H9 (cell line): Measurements from ENCODE around the gene ZNF418. TPM values are rescaled to one million over a fixed set of nuclear protein-coding genes. Genes with fewer than 3 reads are reported as not detected.

Experiments used
- DNase-seq: peaks from one replicate; pipeline ENCODE4 v3.0.0-alpha.2; 2017
- H2AFZ ChIP-seq: one replicate; pipeline ENCODE4 v1.6.1; 2013; ENCODE audit warnings: mild to moderate bottlenecking, low read length, control low read depth, moderate library complexity
- H2AK5ac ChIP-seq: 2 replicates; pipeline ENCODE4 v1.6.1; 2013; ENCODE audit warnings: low read length, control low read depth, mixed read lengths; ENCODE audit not compliant: insufficient read length
- H2BK120ac ChIP-seq: one replicate; pipeline ENCODE4 v1.6.1; 2013; ENCODE audit warnings: low read depth, mild to moderate bottlenecking, low read length, control low read depth, inconsistent platforms; ENCODE audit not compliant: poor library complexity, severe bottlenecking
- H2BK12ac ChIP-seq: 2 replicates; pipeline ENCODE4 v1.6.1; 2013; ENCODE audit warnings: low read length, control low read depth, mixed read lengths, low read depth; ENCODE audit not compliant: insufficient read length
- H2BK15ac ChIP-seq: 2 replicates; pipeline ENCODE4 v1.6.1; 2013; ENCODE audit warnings: low read depth, low read length, control low read depth
- H2BK20ac ChIP-seq: one replicate; pipeline ENCODE4 v1.6.1; 2013; ENCODE audit warnings: low read depth, mild to moderate bottlenecking, low read length, control low read depth, inconsistent platforms; ENCODE audit not compliant: poor library complexity, severe bottlenecking
- H2BK5ac ChIP-seq: 2 replicates; pipeline ENCODE4 v1.6.1; 2013; ENCODE audit warnings: low read length, control low read depth, mixed read lengths; ENCODE audit not compliant: insufficient read length
- H3K14ac ChIP-seq: 2 replicates; pipeline ENCODE4 v1.6.1; 2013; ENCODE audit warnings: low read length, control low read depth; ENCODE audit not compliant: insufficient read depth
- H3K18ac ChIP-seq: 2 replicates; pipeline ENCODE4 v1.6.1; 2013; ENCODE audit warnings: low read depth, mild to moderate bottlenecking, mixed read lengths, low read length, control low read depth; ENCODE audit not compliant: insufficient read length
- H3K23ac ChIP-seq: 2 replicates; pipeline ENCODE4 v1.6.1; 2013; ENCODE audit warnings: low read length, control low read depth, mixed read lengths, low read depth; ENCODE audit not compliant: insufficient read length
- H3K23me2 ChIP-seq: 2 replicates; pipeline ENCODE4 v1.6.1; 2013; ENCODE audit warnings: low read depth, mild to moderate bottlenecking, mixed read lengths, low read length, control low read depth; ENCODE audit not compliant: insufficient read length, poor library complexity, severe bottlenecking
- H3K27ac ChIP-seq: 2 replicates; pipeline ENCODE4 v1.5.1; 2013; ENCODE audit warnings: low read length, control low read depth, mixed read lengths, low read depth; ENCODE audit not compliant: insufficient read length
- H3K27me3 ChIP-seq: 2 replicates; pipeline ENCODE4 v1.6.1; 2013; ENCODE audit warnings: low read length, control low read depth, inconsistent platforms; ENCODE audit not compliant: insufficient read depth
- H3K4ac ChIP-seq: 2 replicates; pipeline ENCODE4 v1.6.1; 2013; ENCODE audit warnings: low read depth, mild to moderate bottlenecking, control low read depth, inconsistent platforms, low read length, moderate library complexity
- H3K4me1 ChIP-seq: 2 replicates; pipeline ENCODE4 v1.6.1; 2013; ENCODE audit warnings: low read length, control low read depth, inconsistent platforms; ENCODE audit not compliant: insufficient read depth
- H3K4me2 ChIP-seq: 2 replicates; pipeline ENCODE4 v1.6.1; 2013; ENCODE audit warnings: low read length, control low read depth, mixed read lengths; ENCODE audit not compliant: insufficient read length, insufficient read depth
- H3K56ac ChIP-seq: 2 replicates; pipeline ENCODE4 v1.6.1; 2013; ENCODE audit warnings: low read depth, mild to moderate bottlenecking, mixed read lengths, low read length, control low read depth; ENCODE audit not compliant: insufficient read length
- H3K79me1 ChIP-seq: 2 replicates; pipeline ENCODE4 v1.6.1; 2013; ENCODE audit warnings: low read depth, mild to moderate bottlenecking, moderate library complexity, low read length, control low read depth, inconsistent platforms; ENCODE audit not compliant: insufficient read depth, poor library complexity, severe bottlenecking
- H3K79me2 ChIP-seq: 2 replicates; pipeline ENCODE4 v1.6.1; 2013; ENCODE audit warnings: low read length, control low read depth, inconsistent platforms; ENCODE audit not compliant: insufficient read depth
- H3K9ac ChIP-seq: 2 replicates; pipeline ENCODE4 v1.6.1; 2013; ENCODE audit warnings: low read length, control low read depth, mixed read lengths; ENCODE audit not compliant: insufficient read length; ENCODE audit errors: extremely low read depth
- H3K9me3 ChIP-seq: one replicate; pipeline ENCODE4 v1.6.1; 2013; ENCODE audit warnings: low read depth, low read length, inconsistent platforms; ENCODE audit not compliant: control insufficient read depth
- H3T11ph ChIP-seq: one replicate; pipeline ENCODE4 v1.6.1; 2013; ENCODE audit warnings: mild to moderate bottlenecking, low read length, control low read depth, inconsistent platforms
- H4K20me1 ChIP-seq: one replicate; pipeline ENCODE4 v1.6.1; 2013; ENCODE audit not compliant: control insufficient read depth, insufficient read length, insufficient read depth
- H4K5ac ChIP-seq: 2 replicates; pipeline ENCODE4 v1.6.1; 2013; ENCODE audit warnings: low read depth, mild to moderate bottlenecking, mixed read lengths, low read length, control low read depth; ENCODE audit not compliant: insufficient read length
- H4K8ac ChIP-seq: replicated peaks from 2 replicates; pipeline ENCODE4 v1.6.1; 2013; ENCODE audit warnings: low read length, control low read depth, mixed read lengths, low read depth; ENCODE audit not compliant: insufficient read length
- H4K91ac ChIP-seq: 2 replicates; pipeline ENCODE4 v1.6.1; 2013; ENCODE audit warnings: low read depth, mild to moderate bottlenecking, moderate library complexity, mixed read lengths, low read length, control low read depth; ENCODE audit not compliant: insufficient read length
- H3K27ac Mint-ChIP-seq, 3 experiments: 2 replicates in 2 of 3; 3 replicates in 1 of 3; pipeline ENCODE4 v1.8.0; 2020 to 2021; ENCODE audit warnings: mixed read lengths in 3 of 3, mild to moderate bottlenecking in 1 of 3, moderate library complexity in 1 of 3
- H3K27me3 Mint-ChIP-seq: 2 replicates; pipeline ENCODE4 v1.8.0; 2021; ENCODE audit warnings: low read depth, mild to moderate bottlenecking, moderate library complexity, mixed read lengths
- H3K36me3 Mint-ChIP-seq, 3 experiments: 2 replicates in 2 of 3; 3 replicates in 1 of 3; pipeline ENCODE4 v1.8.0; 2020 to 2021; ENCODE audit warnings: low read depth in 3 of 3, mixed read lengths in 3 of 3; ENCODE audit not compliant: insufficient read depth in 1 of 3
- H3K4me1 Mint-ChIP-seq, 2 experiments: 2 replicates each; pipeline ENCODE4 v1.8.0; 2020; ENCODE audit warnings: mixed read lengths in 2 of 2
- H3K4me3 Mint-ChIP-seq, 2 experiments: 2 replicates in 1 of 2; 3 replicates in 1 of 2; pipeline ENCODE4 v1.8.0; 2020 to 2021; ENCODE audit warnings: mild to moderate bottlenecking in 2 of 2, mixed read lengths in 2 of 2, moderate library complexity in 1 of 2
- H3K9me3 Mint-ChIP-seq, 2 experiments: 2 replicates in 1 of 2; 3 replicates in 1 of 2; pipeline ENCODE4 v1.8.0; 2020; ENCODE audit warnings: mild to moderate bottlenecking in 2 of 2, mixed read lengths in 2 of 2, moderate library complexity in 1 of 2
- WGBS: extraction: QIAGEN DNeasy Blood & Tissue Kit; methylation state at CpG from one replicate; pipeline ENCODE4 v1.1.7; 2013; ENCODE audit warnings: missing lambda C conversion rate, low lambda C conversion rate, mixed read lengths; ENCODE audit not compliant: insufficient read length; ENCODE audit errors: extremely low coverage; 5-methylcytosine and 5-hydroxymethylcytosine counted together
- total RNA-seq: library from RNA; stranded (reverse); gene quantifications from 2 replicates; pipeline ENCODE4 v1.2.1, GENCODE V29; 2021
- TF ChIP-seq, protein P1 (sequence below): fragments of 200-600 bp; sonication (generic); conservative IDR thresholded peaks from 3 replicates; pipeline ENCODE4 v1.8.0; 2021; ENCODE audit warnings: antibody characterized with exemption, mild to moderate bottlenecking

The ZNF418 gene
- total RNA-seq, 1 experiment from 2014 or later = 26.2 TPM

DNA sequence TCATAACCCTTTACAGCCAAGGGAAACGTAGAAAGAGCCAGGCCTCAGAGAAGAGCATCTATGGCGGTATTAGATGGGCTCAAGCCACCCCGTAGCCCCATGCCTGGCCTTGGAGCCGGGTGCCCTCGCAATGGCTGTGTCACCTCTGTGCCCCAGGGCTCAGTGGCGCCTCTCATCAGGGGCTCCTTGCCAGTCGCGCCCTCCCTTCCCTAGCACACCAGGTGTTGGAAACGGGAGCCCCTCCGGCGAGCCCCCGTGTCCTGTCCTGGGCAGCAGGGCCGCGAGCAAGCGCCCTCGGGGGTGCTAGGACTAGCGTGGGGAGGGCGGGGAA is 11.9 kb upstream of the ZNF418 start:
- H3K27me3 Mint-ChIP-seq = peaks cover 4% of the 10 kb centered on the region; the same call in 1 of the 2 replicates
- H3K36me3 Mint-ChIP-seq = peaks cover 26 to 46% (median 34%) of the 10 kb centered on the region in 3 experiments
- no peak overlapping the region for H4K5ac ChIP-seq
- no peak overlapping the region for H2BK12ac ChIP-seq
- peak overlapping the region; percentile 70 for H3K9ac ChIP-seq
- H2BK5ac ChIP-seq = no peak overlapping the region
- no peaks in the 10 kb centered on the region for H3K27me3 ChIP-seq
- peaks cover 12 to 15% of the 10 kb centered on the region in 2 experiments for H3K4me1 Mint-ChIP-seq
- H3K9me3 ChIP-seq = peaks cover 4% of the 10 kb centered on the region
- H3K23ac ChIP-seq = no peak overlapping the region
- H2AFZ ChIP-seq = no peak overlapping the region
- no peak overlapping the region; a peak in 2 of 7 replicates for H3K27ac Mint-ChIP-seq
- peaks cover 8% of the 10 kb centered on the region for H3K23me2 ChIP-seq
- H3K79me2 ChIP-seq = peaks cover 32% of the 10 kb centered on the region
- H3K4me3 Mint-ChIP-seq = peak overlapping the region; percentile 93
- TF ChIP-seq, protein P1, sequence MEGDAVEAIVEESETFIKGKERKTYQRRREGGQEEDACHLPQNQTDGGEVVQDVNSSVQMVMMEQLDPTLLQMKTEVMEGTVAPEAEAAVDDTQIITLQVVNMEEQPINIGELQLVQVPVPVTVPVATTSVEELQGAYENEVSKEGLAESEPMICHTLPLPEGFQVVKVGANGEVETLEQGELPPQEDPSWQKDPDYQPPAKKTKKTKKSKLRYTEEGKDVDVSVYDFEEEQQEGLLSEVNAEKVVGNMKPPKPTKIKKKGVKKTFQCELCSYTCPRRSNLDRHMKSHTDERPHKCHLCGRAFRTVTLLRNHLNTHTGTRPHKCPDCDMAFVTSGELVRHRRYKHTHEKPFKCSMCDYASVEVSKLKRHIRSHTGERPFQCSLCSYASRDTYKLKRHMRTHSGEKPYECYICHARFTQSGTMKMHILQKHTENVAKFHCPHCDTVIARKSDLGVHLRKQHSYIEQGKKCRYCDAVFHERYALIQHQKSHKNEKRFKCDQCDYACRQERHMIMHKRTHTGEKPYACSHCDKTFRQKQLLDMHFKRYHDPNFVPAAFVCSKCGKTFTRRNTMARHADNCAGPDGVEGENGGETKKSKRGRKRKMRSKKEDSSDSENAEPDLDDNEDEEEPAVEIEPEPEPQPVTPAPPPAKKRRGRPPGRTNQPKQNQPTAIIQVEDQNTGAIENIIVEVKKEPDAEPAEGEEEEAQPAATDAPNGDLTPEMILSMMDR = no peak
- no peak overlapping the region for H4K8ac ChIP-seq
- H4K20me1 ChIP-seq = no peaks in the 10 kb centered on the region
- no peak overlapping the region for H3T11ph ChIP-seq
- H3K4me1 ChIP-seq = no peaks in the 10 kb centered on the region
- DNase-seq = no peak
- no peak overlapping the region for H3K27ac ChIP-seq
- H3K18ac ChIP-seq = peak overlapping the region; percentile 34
- H3K79me1 ChIP-seq = peaks cover 10% of the 10 kb centered on the region
- no peak overlapping the region for H4K91ac ChIP-seq
- H2BK120ac ChIP-seq = no peak overlapping the region
- H3K4ac ChIP-seq = no peak overlapping the region
- no CpG with 5 or more reads among the region's 18 CpGs for WGBS
- H3K56ac ChIP-seq = no peak overlapping the region
- H2AK5ac ChIP-seq = no peak overlapping the region
- peak overlapping the region; percentile 93 for H3K14ac ChIP-seq
- H3K9me3 Mint-ChIP-seq = peaks cover 26 to 65% of the 10 kb centered on the region in 2 experiments
- no peak overlapping the region for H2BK20ac ChIP-seq
- H2BK15ac ChIP-seq = no peak overlapping the region
- peak overlapping the region; percentile 92 for H3K4me2 ChIP-seq
